ENCODE results near the gene COL27A1. TPM values are rescaled to one million over a fixed set of nuclear protein-coding genes. Genes with fewer than 3 reads are reported as not detected.

COL27A1 gene
- total and polyA plus RNA-seq, 2 experiments from 2014 or later: 10.5 to 18.0 TPM

- no peaks in the 10 kb centered on the region for H4K20me1 ChIP-seq (replicated peaks; ENCODE audit: insufficient read depth)
- TF ChIP-seq EZH2phosphoT487 (IDR thresholded peaks at IDR 0.05; ENCODE audit: unreplicated experiment) (no peak), JUNB (IDR thresholded peaks at IDR 0.05; ENCODE audit: unreplicated experiment) (no peak), ZNF331 (CRISPR knock-in tag; IDR thresholded peaks at IDR 0.05; ENCODE audit: low read depth) (no peak), STAT1 (IDR thresholded peaks at IDR 0.05; ENCODE audit: unreplicated experiment) (no peak), ETS1 (IDR thresholded peaks at IDR 0.05) (no peak), POLR2AphosphoS5 (IDR thresholded peaks at IDR 0.05; ENCODE audit: low read depth) (no peak), EZH2 (IDR thresholded peaks at IDR 0.05; ENCODE audit: low read depth, unreplicated experiment) (no peak), ZNF114 (CRISPR knock-in tag; IDR thresholded peaks at IDR 0.05) (no peak), NANOG (IDR thresholded peaks at IDR 0.05; ENCODE audit: borderline replicate concordance) (no peak), ZNF462 (CRISPR knock-in tag; IDR thresholded peaks at IDR 0.05) (no peak), CTCF (conservative IDR thresholded peaks at IDR 0.05; ENCODE audit: low read depth in 2 of 2) (no peak), CREB1 (CRISPR knock-in tag; IDR thresholded peaks at IDR 0.05; ENCODE audit: low read depth) (no peak)
- H3K27me3 ChIP-seq (ENCODE audit: insufficient read depth): no peaks in the 10 kb centered on the region
- H3K9me2 ChIP-seq (ENCODE audit: insufficient read depth): no peaks in the 10 kb centered on the region
- Mint-ChIP-seq H3K4me1 (peaks cover 7% of the 10 kb centered on the region), H3K27ac (no peak overlapping the region), H3K4me3 (no peak overlapping the region), H3K27me3 (ENCODE audit: insufficient read depth, low read depth, poor library complexity) (peaks cover 12% of the 10 kb centered on the region), H3K36me3 (ENCODE audit: low read depth) (no peaks in the 10 kb centered on the region), H3K9me3 (no peaks in the 10 kb centered on the region)
- no peaks in the 10 kb centered on the region for H3K4me1 ChIP-seq (ENCODE audit: insufficient read depth)
- no peak overlapping the region for H3K4me3 ChIP-seq
- no peaks in the 10 kb centered on the region for H3F3A ChIP-seq (replicated peaks; ENCODE audit: low read depth)
- H3K79me2 ChIP-seq (replicated peaks; ENCODE audit: insufficient read depth): no peaks in the 10 kb centered on the region
- no peak for ATAC-seq
- H3K27ac ChIP-seq (ENCODE audit: low read depth): no peak overlapping the region
- no peaks in the 10 kb centered on the region for H3K36me3 ChIP-seq (ENCODE audit: insufficient read depth)
- DNase-seq (ENCODE audit: low spot score): no peak
- H2AFZ ChIP-seq: no peak overlapping the region
- H3K4me2 ChIP-seq: no peak overlapping the region
Observed at GRCh38 chr9:114256827-114257328, 101.5 kb downstream of the COL27A1 start.

Data from GM23338 (cell line).